Measurements from ENCODE around the gene TTC16.

The TTC16 gene
- 0.32 to 20.5 (median 3.5) reads per million in 3 experiments for total RNA-seq

- peak; percentile 94 for DNase-seq
Measured at GRCh38 chr9:127715470-127716337, at the start of gene TTC16, which contains the start of gene PTRH1. Gene TTC16, plus strand, starts transcription at chr9:127716079. Its CDS starts 67 bp downstream, at chr9:127716146. Gene PTRH1, minus strand, starts transcription at chr9:127715663. Its CDS starts 24 bp downstream, at chr9:127715639.

GRCh38 chr9:127667127-127667844 lies 48.6 kb upstream of the TTC16 start:
- no peak for DNase-seq

GRCh38 chr9:127667906-127668305 lies 48.0 kb upstream of the TTC16 start:
- no peak for DNase-seq

GRCh38 chr9:127673234-127673633 lies 42.6 kb upstream of the TTC16 start:
- no peak for DNase-seq

- no peak for DNase-seq
Measured at GRCh38 chr9:127676638-127677037, 39.2 kb upstream of the TTC16 start.

GRCh38 chr9:127679506-127679905 lies 36.4 kb upstream of the TTC16 start:
- DNase-seq: no peak

- no peak for DNase-seq
Measured at GRCh38 chr9:127680226-127680625, 35.7 kb upstream of the TTC16 start.

- no peak for DNase-seq
Measured at GRCh38 chr9:127680846-127681245, 35.0 kb upstream of the TTC16 start.

GRCh38 chr9:127682351-127683136 lies 33.3 kb upstream of the TTC16 start:
- DNase-seq: no peak

- DNase-seq: no peak
Measured at GRCh38 chr9:127683723-127684122, 32.2 kb upstream of the TTC16 start.

- DNase-seq: no peak
Measured at GRCh38 chr9:127684576-127684975, 31.3 kb upstream of the TTC16 start.

GRCh38 chr9:127686461-127687393 lies 29.2 kb upstream of the TTC16 start:
- no peak for DNase-seq

- DNase-seq: no peak
Measured at GRCh38 chr9:127689329-127690000, 26.4 kb upstream of the TTC16 start.

GRCh38 chr9:127690735-127691134 lies 25.1 kb upstream of the TTC16 start:
- DNase-seq: no peak

GRCh38 chr9:127692071-127692470 lies 23.8 kb upstream of the TTC16 start:
- no peak for DNase-seq

GRCh38 chr9:127693143-127693542 lies 22.7 kb upstream of the TTC16 start:
- DNase-seq: no peak

- DNase-seq: no peak
Measured at GRCh38 chr9:127693697-127694096, 22.2 kb upstream of the TTC16 start.

- DNase-seq: no peak
Measured at GRCh38 chr9:127694890-127695720, 20.8 kb upstream of the TTC16 start.

- no peak for DNase-seq
Measured at GRCh38 chr9:127697575-127697974, 18.3 kb upstream of the TTC16 start.

- no peak for DNase-seq
Measured at GRCh38 chr9:127698386-127698785, 17.5 kb upstream of the TTC16 start.

Measured in central memory CD4-positive, alpha-beta T cell (primary cell).